Testis (tissue), 2 donors: ENCODE measurements around the gene HNF1A.

Experiments
- CTCF ChIP-seq, 3 experiments: fragments of 450-650 bp in 2 of 3; fragments of 200-600 bp in 1 of 3; sonication (generic) in 1 of 3; IDR thresholded peaks; one replicate each; pipeline ENCODE4 v1.5.1; 2016 to 2019; ENCODE audit warnings: antibody characterized with exemption in 3 of 3, mild to moderate bottlenecking in 2 of 3, moderate library complexity in 1 of 3
- POLR2A ChIP-seq: fragments of 450-650 bp; IDR thresholded peaks from one replicate; pipeline ENCODE4 v1.6.1; 2017; ENCODE audit warnings: antibody characterized with exemption, mild to moderate bottlenecking, moderate library complexity

DNA sequence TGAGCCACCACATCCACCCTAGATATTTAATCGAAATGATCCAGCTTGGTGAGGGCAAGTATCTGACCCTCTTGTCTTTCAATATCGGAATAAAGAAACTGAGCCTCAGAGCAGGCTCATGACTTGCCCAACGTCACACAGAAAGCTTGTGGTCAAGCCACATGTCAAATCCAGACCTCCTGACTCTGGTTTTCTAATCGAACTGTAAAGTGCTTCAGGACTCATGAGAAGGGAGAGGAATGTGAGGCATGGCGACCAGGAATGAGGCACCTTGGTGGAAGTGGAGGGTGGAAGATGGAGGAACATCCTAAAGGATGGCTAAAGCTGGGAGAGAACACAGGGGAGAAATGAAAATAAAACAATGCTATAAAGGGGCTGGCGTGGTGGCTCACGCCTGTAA lies 46.3 kb upstream of the HNF1A start:
- TF ChIP-seq CTCF (IDR thresholded peaks at IDR 0.05) (no peak), POLR2A (no peak)
